Measurements from ENCODE around the gene GRK5. TPM values are rescaled to one million over a fixed set of nuclear protein-coding genes. Genes with fewer than 3 reads are reported as not detected.
A peak's percentile ranks its signal among the peaks of the same experiment; 100 is the strongest.

Gene GRK5
- total RNA-seq, 4 donors from 2014 or later, result 43.5 to 61.7 (median 48.9) TPM

GRCh38 chr10:119374236-119374635 is 166.9 kb downstream of the GRK5 start:
- Histone ChIP-seq H3K4me1 (peaks cover 0 to 83% (median 34%) of the 10 kb centered on the region in 4 donors), H3K27me3 (no peaks in the 10 kb centered on the region)
- WGBS, 2 donors, result 86 to 90% methylated on average over 3 to 4 of the region's 4 CpGs

GRCh38 chr10:119375574-119376272 is 168.4 kb downstream of the GRK5 start:
- Histone ChIP-seq H3K4me1 (peaks cover 0 to 74% (median 20%) of the 10 kb centered on the region in 4 donors), H3K9me3 (no peaks in the 10 kb centered on the region), H3K36me3 (peaks cover 0 to 3% (median 0%) of the 10 kb centered on the region in 3 donors), H3K4me3 (no peak overlapping the region), H3K27ac (peak overlapping the region; percentile 20 to 84 (median 63)), H3K27me3 (no peaks in the 10 kb centered on the region)
- WGBS, 2 donors, result 55 to 61% methylated on average over 7 of the region's 7 CpGs
- TF ChIP-seq POLR2A (IDR thresholded peaks at IDR 0.05) (peak in 1 of 2 donors; percentile 31), EP300 (IDR thresholded peaks at IDR 0.05) (peak in 1 of 2 donors; percentile 73)
- TF ChIP-seq, protein P1, sequence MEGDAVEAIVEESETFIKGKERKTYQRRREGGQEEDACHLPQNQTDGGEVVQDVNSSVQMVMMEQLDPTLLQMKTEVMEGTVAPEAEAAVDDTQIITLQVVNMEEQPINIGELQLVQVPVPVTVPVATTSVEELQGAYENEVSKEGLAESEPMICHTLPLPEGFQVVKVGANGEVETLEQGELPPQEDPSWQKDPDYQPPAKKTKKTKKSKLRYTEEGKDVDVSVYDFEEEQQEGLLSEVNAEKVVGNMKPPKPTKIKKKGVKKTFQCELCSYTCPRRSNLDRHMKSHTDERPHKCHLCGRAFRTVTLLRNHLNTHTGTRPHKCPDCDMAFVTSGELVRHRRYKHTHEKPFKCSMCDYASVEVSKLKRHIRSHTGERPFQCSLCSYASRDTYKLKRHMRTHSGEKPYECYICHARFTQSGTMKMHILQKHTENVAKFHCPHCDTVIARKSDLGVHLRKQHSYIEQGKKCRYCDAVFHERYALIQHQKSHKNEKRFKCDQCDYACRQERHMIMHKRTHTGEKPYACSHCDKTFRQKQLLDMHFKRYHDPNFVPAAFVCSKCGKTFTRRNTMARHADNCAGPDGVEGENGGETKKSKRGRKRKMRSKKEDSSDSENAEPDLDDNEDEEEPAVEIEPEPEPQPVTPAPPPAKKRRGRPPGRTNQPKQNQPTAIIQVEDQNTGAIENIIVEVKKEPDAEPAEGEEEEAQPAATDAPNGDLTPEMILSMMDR (IDR thresholded peaks at IDR 0.05), result no peak
- DNase-seq (ENCODE audit: low spot score in 2 of 2), result peak; percentile 43 to 54

More at GRCh38 chr10:119374236-119374635, 166.9 kb downstream of the GRK5 start:
- Histone ChIP-seq H3K27ac (peak overlapping the region in 2 of 4 donors; percentile 58 to 84), H3K36me3 (no peaks in the 10 kb centered on the region), H3K4me3 (no peak overlapping the region), H3K9me3 (no peaks in the 10 kb centered on the region)
- TF ChIP-seq EP300 (IDR thresholded peaks at IDR 0.05), result no peak
- TF ChIP-seq, protein P1 (IDR thresholded peaks at IDR 0.05), result no peak
- TF ChIP-seq POLR2A (IDR thresholded peaks at IDR 0.05), result no peak
- DNase-seq (ENCODE audit: low spot score in 2 of 2), result no peak

DNA sequence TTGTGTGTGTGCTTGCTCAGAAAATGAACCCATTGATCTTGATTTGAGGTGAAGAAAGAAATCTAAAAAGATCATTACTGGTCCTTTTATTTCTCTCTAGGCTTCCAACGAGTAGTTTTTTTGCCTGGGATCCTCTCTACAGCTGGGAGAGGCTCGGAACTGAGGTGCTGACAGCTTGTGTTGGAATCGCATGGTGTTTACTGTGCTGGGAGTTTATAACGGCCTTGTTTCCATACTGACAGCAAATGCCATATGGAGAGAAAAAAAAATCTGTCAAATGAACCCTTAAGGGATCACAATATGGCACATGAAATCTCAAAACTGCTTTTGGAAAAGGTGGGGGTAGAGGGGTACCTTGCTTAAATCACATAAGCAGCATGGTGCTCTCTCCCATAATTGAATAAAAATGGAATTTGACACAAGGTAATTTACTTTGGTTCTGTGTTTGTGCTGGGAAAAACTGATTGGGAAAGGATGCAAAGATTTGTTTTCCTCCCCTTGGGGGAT is 170.1 kb downstream of the GRK5 start:
- 43 to 47% methylated on average over 4 of the region's 4 CpGs for WGBS, 2 donors
- Histone ChIP-seq H3K27ac (peak overlapping the region in 2 of 4 donors; percentile 7 to 84), H3K27me3 (no peaks in the 10 kb centered on the region), H3K4me1 (peaks cover 0 to 61% (median 13%) of the 10 kb centered on the region in 4 donors), H3K4me3 (no peak overlapping the region), H3K9me3 (no peaks in the 10 kb centered on the region), H3K36me3 (peaks cover 0 to 18% (median 0%) of the 10 kb centered on the region in 3 donors)
- DNase-seq (ENCODE audit: low spot score in 2 of 2), result no peak
- TF ChIP-seq POLR2A (IDR thresholded peaks at IDR 0.05), result no peak
- no peak for TF ChIP-seq EP300 (IDR thresholded peaks at IDR 0.05)
- TF ChIP-seq, protein P1 (IDR thresholded peaks at IDR 0.05), result no peak

DNA sequence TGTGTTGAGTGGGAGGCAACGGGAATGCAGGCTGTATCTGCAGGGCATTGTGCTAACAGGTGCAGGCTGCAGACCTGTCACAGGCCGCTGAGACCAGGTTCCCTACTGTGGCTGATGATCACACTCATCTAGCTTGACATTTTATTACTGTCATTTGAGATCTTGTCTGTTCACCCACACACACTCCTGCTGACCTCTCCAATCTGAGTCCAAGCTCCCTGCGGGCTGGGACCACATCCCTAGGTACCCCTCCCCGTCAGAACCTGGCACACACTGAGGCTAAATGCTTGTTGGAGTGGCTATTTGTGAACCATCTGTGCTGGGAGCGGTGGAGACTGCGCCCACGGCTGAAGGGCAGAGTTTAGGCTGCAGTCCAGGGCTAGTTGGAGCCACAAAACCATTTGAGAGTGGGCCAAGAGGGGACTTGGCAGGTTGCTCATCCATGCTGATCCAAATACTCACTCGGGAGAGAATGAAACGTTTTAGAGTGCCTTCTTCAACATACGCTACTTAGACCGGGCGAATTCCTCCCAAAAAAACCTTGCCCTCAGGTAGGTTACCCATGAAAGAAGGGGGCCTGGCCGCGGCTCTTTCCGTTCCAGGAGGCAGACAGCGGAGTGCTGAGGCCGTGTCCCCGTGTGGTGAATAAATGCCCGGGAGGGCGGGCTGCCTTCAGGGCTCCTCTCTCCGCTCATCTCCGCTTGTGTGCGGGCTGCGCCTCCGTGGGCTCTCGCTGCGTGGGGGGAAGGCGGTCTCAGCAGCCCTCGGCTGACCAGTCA is 170.8 kb downstream of the GRK5 start:
- Histone ChIP-seq H3K4me3 (no peak overlapping the region), H3K9me3 (no peaks in the 10 kb centered on the region), H3K27me3 (no peaks in the 10 kb centered on the region), H3K36me3 (peaks cover 0 to 24% (median 0%) of the 10 kb centered on the region in 3 donors), H3K4me1 (peaks cover 0 to 59% (median 13%) of the 10 kb centered on the region in 4 donors), H3K27ac (peak overlapping the region in 3 of 4 donors; percentile 7 to 59 (median 45))
- no peak for DNase-seq (ENCODE audit: low spot score in 2 of 2)
- WGBS, 2 donors, result 73 to 74% methylated on average over 19 to 23 of the region's 29 CpGs
- TF ChIP-seq EP300 (IDR thresholded peaks at IDR 0.05), result no peak
- TF ChIP-seq POLR2A (IDR thresholded peaks at IDR 0.05), result no peak
- TF ChIP-seq, protein P1 (IDR thresholded peaks at IDR 0.05), result no peak

Measured in tibial nerve (tissue), 4 donors.